Spleen (tissue), 7 donors: ENCODE measurements around the gene GRPR.

ENCODE experiments used
- POLR2A ChIP-seq, 3 donors: fragments of 450-650 bp; IDR thresholded peaks; one replicate each; pipeline ENCODE4 v1.5.1; 2017; ENCODE audit warnings: antibody characterized with exemption in 3 of 3, mild to moderate bottlenecking in 1 of 3
- POLR2AphosphoS5 ChIP-seq, 3 donors: sonication (generic); formaldehyde crosslinking; IDR thresholded peaks; one replicate each; pipeline ENCODE4 v1.5.1; 2017; ENCODE audit warnings: antibody characterized with exemption in 3 of 3
- TF ChIP-seq, protein P1 (sequence below), 11 experiments: fragments of 200-600 bp in 7 of 11; fragments of 450-650 bp in 4 of 11; sonication (generic) in 4 of 11; IDR thresholded peaks in 8 of 11; conservative IDR thresholded peaks in 3 of 11; 1 replicate in 7 of 11; 2 replicates in 4 of 11; pipeline versions ENCODE4 v1.4.0 to v1.8.0; 2016 to 2021; ENCODE audit warnings: antibody characterized with exemption in 11 of 11, inconsistent platforms in 4 of 11, mild to moderate bottlenecking in 1 of 11
- donor health status: DM: no; HTN: no; CAD: no; lungs with moderate emphysema.
- donor health status: DM: no; HTN: no; CAD: no.
- donor health status: DM: no; HTN: no; CAD: no.

DNA sequence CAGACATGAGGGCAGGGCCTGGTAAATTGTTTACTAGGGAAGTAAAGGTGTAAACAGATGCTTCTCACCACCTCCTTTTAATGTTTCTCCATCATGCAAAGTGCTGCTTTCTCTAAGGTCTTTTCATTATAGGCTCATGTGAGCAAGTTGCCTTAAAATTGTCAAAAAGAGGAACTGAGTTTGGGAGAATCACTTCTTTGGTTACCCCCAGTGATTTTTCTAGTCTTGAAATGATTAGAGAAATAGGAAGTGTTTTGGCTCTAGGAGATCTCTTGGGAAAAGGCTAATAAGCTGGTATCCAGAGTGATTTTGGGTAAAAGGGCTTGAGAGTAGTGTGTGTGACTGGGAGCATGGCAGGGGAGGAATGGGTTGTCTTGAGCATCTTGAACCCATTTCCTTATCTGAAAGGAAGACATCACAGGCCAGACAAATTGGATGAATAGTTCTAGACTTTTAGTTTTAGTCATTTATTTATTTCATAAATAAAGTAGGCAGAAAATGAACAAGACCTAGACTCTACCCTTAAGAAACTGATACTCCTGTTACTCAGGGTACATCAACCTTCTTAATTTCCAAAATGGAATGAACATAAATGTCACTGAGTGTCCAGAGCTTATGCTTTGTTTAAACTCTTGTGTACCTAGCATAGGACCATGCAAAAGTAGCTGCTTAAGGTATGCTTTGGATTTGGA is 14.2 kb downstream of the GRPR start:
- TF ChIP-seq POLR2AphosphoS5 (IDR thresholded peaks at IDR 0.05): no peak
- TF ChIP-seq, protein P1, sequence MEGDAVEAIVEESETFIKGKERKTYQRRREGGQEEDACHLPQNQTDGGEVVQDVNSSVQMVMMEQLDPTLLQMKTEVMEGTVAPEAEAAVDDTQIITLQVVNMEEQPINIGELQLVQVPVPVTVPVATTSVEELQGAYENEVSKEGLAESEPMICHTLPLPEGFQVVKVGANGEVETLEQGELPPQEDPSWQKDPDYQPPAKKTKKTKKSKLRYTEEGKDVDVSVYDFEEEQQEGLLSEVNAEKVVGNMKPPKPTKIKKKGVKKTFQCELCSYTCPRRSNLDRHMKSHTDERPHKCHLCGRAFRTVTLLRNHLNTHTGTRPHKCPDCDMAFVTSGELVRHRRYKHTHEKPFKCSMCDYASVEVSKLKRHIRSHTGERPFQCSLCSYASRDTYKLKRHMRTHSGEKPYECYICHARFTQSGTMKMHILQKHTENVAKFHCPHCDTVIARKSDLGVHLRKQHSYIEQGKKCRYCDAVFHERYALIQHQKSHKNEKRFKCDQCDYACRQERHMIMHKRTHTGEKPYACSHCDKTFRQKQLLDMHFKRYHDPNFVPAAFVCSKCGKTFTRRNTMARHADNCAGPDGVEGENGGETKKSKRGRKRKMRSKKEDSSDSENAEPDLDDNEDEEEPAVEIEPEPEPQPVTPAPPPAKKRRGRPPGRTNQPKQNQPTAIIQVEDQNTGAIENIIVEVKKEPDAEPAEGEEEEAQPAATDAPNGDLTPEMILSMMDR (IDR thresholded peaks at IDR 0.05 in 8 of 11, conservative IDR thresholded peaks at IDR 0.05 in 3 of 11): no peak
- no peak for TF ChIP-seq POLR2A (IDR thresholded peaks at IDR 0.05)
